ENCODE data around the gene MROH9. TPM values are rescaled to one million over a fixed set of nuclear protein-coding genes. Genes with fewer than 3 reads are reported as not detected.

MROH9 gene
- total RNA-seq, 2 experiments from 2014 or later, result not detected

DNA sequence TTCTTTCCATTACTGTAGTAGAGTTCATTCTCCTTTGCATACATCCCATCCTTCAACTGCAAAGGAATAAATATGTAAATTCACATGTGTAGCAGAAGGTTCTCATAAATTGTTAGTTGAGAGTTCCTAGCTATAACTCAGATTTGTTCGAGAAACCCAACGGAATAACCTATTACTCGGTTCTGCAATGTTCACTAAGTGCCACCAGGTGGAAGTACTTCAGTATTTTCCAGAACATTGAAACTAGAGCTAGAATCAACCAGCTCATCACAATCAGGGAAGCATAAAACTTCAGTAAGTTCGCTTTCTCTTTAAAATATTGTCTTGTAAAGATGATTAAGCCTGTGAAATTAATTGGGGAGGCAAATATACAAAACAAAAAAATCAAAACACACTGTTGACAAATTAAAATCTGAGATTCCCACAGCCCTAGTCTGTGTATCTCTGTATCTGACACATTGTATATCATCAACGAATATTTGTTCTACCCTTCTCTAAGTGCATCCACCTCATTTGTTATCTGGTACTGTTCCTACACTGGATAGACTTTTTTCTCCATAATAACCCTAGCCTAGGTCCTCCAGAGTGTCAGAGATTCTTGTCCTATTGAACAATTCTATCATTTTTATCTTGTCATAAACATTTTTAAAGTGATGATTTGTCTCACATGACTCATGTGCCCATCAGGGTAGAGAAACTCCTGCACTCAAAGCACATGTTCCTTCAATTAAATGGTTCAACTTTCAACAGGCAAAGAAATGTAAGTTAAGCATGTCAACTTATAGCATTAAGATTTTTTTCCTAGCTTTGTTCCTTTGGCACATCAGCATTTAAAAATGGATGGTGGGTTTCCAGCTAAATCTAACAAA, 31.9 kb downstream of the MROH9 start:
- CTCF ChIA-PET, result interaction anchor here (0.6 kb wide), 1 partner anchor 259 kb away, joined by 3 read pairs; no protein-coding TSS in a partner anchor
- POLR2A ChIA-PET, result no interaction called here

DNA sequence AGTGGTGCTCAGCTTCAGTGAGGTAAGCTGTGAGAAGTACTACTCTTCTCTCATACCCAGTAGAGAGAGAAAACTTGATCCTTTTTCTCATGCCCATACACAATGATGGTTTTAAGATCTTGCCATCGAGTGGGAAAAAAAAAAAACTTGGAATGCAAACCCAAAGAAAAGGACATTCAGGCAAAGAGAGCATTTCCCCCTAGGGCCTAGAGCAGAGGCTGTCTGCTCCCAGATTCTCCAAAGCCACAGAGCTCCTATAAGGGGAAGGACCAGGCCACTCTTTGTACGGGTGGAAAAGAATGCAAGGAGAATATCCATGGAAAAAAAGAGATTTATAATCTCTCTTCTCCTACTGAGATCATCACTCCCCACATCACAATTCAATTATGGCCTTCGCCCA, 34.9 kb downstream of the MROH9 start:
- POLR2A ChIA-PET, result no interaction called here
- CTCF ChIA-PET, result no interaction called here

- POLR2A ChIA-PET, result no interaction called here
Measured at GRCh38 chr1:170978371-170978910, 43.1 kb downstream of the MROH9 start.

GRCh38 chr1:170985406-170985805, 50.1 kb downstream of the MROH9 start:
- POLR2A ChIA-PET, result no interaction called here
- CTCF ChIA-PET, result no interaction called here

More at GRCh38 chr1:170978371-170978910, 43.1 kb downstream of the MROH9 start:
- CTCF ChIA-PET, result no interaction called here

GRCh38 chr1:170986901-170987300, 51.6 kb downstream of the MROH9 start:
- POLR2A ChIA-PET, result no interaction called here
- CTCF ChIA-PET, result no interaction called here

DNA sequence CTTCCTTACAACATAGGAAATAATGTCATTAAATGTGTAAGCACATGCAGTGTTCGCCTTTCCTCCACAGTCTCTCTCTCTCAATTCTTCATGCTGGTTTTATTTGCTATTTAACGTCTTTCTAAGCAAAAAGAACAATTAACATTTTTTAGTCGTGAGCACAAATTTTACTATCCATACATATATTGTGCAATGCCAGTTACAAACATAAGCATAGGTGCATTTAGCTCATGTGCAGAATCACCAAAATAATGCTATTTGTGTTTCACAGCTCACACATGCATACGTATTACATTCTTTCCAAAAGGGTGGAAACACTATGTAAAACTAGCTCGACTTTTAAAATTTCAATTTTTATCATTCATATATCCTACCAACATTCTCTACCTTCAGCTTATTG, 52.1 kb downstream of the MROH9 start:
- CTCF ChIA-PET, result no interaction called here
- POLR2A ChIA-PET, result no interaction called here

DNA sequence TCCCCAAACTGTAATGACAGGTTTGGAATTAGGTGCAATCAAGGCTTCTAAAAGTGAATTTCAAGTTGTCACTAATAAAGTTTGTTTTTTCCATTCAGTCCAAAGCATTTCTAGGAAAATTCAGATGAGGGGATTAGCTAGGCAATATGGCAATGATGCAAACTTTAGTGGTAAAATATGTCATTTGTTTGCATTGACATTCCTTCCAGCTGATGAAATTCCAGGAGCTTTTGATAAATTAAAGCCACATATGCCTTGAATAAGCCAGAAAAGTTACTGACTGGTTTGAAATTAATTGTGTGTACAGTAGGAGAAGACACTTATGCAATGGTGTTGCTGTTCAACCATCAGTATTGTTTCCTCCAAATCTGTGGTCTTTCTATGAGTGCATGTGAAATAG, 57.8 kb downstream of the MROH9 start:
- ChIA-PET CTCF (no interaction called here), POLR2A (no interaction called here)

GRCh38 chr1:170993717-170994116, 58.4 kb downstream of the MROH9 start:
- ChIA-PET POLR2A (no interaction called here), CTCF (no interaction called here)

GRCh38 chr1:171014880-171015279, 79.5 kb downstream of the MROH9 start:
- POLR2A ChIA-PET, result no interaction called here
- CTCF ChIA-PET, result no interaction called here

GRCh38 chr1:171017426-171017825, 82.1 kb downstream of the MROH9 start:
- ChIA-PET CTCF (no interaction called here), POLR2A (no interaction called here)

- ChIA-PET POLR2A (no interaction called here), CTCF (no interaction called here)
Measured at GRCh38 chr1:171019971-171020370, 84.6 kb downstream of the MROH9 start.

GRCh38 chr1:171032822-171033702, 97.7 kb downstream of the MROH9 start:
- ChIA-PET POLR2A (no interaction called here), CTCF (no interaction called here)

DNA sequence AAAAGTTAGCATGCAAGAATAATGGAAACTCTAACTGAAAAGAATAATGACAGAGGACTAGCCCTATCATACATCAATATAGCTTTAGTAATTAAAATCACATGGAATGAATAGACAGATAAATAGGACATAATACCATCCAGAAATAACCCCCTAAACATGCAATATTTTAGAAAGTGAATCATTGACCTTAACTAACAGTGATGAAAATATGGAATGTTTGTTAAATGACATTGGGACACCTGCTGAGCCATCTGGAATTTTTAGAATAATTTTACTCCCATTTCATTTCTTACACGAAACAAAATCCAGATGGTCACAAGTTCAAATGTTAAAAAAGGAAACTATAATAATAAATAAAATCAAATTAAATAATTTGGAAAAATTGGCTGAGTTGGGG, 102.3 kb downstream of the MROH9 start:
- CTCF ChIA-PET, result no interaction called here

DNA sequence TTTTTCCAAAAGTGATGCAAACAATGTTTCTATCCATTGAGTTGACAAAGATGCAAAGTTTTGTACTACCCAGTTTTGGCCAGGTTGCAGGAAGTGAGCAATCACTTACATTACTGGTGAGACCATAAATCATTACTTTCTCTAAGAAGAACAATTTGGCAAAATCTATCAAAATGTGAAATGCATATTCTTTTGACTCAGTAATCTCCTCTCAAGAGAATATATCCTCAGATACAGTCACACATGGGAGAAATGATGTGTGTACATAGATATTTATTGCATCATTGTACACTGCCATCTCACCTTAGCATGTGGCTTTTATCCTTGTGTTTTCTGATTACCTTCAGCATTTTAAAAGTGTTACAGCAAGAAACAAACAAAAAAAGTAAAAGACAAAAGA, 103.0 kb downstream of the MROH9 start:
- ChIA-PET CTCF (no interaction called here), POLR2A (no interaction called here)

More for the DNA sequence above, 102.3 kb downstream of the MROH9 start:
- POLR2A ChIA-PET, result no interaction called here

DNA sequence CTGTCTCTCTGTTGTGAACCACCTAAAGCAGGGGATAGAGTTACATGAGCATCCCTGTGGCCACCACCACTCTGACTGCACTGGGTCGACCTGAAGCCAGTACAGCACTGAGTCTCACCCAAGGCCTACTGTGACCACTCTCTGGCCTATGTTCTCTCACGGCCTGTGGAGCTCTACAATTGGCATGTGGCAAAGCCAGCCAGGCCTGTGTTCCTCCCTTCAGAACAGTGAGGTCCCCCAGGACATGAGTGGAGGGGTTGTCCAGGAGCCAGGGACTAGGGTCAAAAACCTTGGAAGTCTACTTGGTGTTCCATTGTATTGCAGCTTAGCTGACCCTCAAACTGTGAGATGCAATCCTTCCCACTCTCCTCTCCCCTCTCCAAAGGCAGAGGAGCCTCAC, 112.7 kb downstream of the MROH9 start:
- CTCF ChIA-PET, result no interaction called here
- POLR2A ChIA-PET, result no interaction called here

DNA sequence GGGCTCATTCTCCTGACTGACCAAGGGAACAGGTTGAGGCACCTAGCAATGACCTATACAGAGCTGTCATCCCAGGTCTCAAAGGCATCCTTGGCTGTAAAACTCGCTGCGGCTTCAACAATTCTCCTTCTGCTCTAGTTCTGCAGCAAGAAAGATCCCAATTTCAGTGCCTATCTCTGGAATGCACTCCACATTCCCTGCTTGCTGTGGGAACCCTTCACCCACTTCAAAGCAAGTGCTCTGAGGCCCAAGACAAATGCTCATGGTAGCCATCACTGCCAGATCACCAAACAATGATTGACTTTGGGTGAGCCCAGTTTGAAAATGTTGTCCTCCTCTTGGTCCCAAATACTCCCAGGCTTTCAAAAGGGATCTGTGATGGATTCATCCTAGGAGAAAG, 117.6 kb downstream of the MROH9 start:
- POLR2A ChIA-PET, result no interaction called here

DNA sequence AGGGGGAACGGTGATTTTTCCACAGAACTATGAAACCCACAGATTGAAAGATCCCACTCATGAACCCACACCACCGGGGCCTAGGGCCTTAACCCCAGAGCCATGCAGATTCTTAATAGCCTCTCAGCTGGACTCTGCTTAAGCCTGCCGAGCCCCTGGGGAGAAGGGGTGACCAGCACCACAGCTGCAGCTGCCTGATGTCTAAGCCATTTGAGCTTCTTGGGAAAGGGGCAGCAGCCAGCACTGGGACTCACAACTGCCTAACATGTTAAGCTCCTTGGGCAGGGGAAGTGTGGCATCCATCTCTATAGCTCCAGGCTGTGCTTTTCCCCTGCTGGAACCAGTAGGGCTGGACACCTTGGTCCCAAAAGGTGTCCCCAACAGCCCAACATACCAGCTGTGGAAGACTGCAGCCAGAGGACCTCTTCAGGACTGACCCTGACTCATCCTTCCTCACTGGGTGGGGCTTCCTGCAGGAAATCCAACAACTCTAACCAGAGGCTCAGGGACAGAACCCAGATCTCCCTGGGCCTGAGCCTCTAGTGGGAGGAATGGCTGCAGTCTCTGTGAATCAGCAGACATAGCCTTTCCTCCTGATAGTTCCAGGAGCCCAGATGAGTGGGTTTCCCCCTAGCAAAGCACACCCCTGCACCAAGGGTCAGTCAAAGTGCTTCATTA, 120.8 kb downstream of the MROH9 start:
- ChIA-PET CTCF (no interaction called here), POLR2A (no interaction called here)

More for the DNA sequence above, 117.6 kb downstream of the MROH9 start:
- CTCF ChIA-PET, result no interaction called here

DNA sequence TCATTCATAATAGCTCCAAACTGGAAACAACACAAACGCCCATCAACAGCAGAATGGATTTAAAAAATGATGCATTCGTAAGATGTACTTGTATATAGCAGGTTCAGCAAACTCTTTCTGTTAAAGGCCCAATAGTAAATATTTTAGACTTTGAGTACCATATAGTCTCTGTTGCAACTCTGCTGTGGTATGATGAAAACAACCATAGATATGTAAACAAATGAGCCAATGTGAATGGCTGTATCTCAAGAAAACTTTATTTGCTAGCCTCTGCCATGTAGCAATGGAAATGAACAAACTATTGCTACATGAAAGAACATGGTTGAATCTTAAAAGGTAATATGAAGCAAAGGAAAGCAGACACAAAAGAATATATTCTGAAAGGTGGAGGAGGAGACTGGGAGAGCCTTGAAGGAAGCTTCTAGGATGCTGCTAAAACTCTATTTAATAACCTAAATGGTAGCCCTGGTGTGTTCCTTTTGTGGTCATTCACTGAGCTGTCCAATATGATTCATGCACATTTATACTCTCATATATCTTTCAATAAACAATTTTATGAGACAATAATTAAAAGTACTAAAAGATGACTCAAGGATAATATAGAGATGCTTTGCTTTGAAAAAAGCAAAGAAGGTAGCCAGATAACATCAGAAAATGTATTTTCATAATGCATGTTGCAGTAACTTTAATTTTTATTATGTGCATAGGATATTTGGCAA, 126.2 kb downstream of the MROH9 start:
- ChIA-PET CTCF (no interaction called here), POLR2A (no interaction called here)

DNA sequence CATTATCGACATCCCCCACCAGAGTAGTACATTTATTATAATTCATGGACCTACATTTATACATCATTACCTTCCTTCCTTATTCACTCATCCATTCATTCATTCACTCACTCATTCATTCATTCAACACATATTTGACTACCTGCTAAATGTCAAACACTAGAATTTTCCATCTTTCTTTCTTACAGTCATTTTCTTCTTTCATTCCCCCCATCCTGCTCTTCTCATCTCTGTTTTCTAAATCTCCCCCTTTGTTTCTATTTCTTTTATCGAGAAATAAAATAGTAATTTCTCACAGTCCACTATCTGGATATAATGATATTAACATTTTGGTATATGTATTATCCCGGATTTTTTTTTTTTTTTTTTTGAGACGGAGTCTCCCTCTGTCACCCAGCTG, 127.6 kb downstream of the MROH9 start:
- ChIA-PET POLR2A (no interaction called here), CTCF (no interaction called here)

- CTCF ChIA-PET, result no interaction called here
- POLR2A ChIA-PET, result no interaction called here
Measured at GRCh38 chr1:171075041-171075440, 139.7 kb downstream of the MROH9 start.

Measured in activated CD8-positive, alpha-beta memory T cell treated with anti-CD3 and anti-CD28 coated beads for 36 hours (primary cell).